Measurements from ENCODE around the gene PRKCZ. TPM values are rescaled to one million over a fixed set of nuclear protein-coding genes. Genes with fewer than 3 reads are reported as not detected.

The PRKCZ gene
- total RNA-seq, 1 donor from 2014 or later: 2.3 TPM

DNA sequence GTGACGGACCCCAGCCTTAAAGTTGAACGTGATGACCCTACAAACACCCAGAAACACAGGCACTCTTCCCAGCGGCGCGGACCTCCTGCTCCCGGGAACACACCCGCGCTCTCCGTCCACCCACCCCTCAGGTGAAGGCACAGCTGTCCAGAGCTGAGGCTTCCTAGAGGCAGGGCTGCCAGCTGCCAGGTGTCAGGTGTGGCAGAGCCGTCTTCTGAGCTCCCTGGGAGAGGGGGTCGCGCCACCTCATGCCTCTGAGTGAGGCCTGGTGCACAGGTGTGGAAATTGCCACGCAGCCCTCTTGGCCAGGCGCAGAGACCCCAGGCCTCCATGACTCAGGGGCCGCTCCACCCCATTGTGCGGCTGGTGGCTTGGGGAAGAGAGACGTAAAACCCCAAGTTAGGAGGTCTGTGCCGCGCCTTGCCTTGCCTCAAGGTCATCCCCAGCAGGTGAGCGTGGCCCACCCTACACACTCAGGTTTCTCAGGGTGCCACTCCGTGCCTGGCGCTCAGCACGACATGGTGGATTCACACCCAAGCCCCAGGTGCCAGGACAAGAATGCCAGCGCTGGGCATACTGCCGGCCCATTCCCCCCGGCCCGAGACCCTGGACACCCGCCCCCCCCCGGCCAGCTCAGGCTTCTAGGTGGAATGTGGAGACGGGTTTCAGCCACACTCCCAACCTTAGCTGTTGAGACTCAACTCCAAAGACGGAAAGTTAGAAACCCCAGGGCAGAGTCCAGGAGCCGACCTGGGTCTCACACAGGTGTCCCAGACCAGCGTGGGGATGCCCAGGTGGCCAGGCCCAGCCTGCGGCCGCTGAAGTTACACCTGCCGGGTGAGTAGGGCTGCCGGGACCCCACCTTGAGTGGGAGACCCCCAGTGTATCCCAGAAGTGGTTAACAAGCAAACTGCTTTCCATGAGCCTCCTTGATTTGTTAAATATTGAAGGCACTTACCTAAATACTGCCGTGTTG lies 136.0 kb downstream of the PRKCZ start:
- DNase-seq (ENCODE audit: extremely low read depth, low read depth, low spot score): no peak

GRCh38 chr1:2186901-2187300 lies 136.7 kb downstream of the PRKCZ start:
- DNase-seq (ENCODE audit: extremely low read depth, low read depth, low spot score): no peak

DNA sequence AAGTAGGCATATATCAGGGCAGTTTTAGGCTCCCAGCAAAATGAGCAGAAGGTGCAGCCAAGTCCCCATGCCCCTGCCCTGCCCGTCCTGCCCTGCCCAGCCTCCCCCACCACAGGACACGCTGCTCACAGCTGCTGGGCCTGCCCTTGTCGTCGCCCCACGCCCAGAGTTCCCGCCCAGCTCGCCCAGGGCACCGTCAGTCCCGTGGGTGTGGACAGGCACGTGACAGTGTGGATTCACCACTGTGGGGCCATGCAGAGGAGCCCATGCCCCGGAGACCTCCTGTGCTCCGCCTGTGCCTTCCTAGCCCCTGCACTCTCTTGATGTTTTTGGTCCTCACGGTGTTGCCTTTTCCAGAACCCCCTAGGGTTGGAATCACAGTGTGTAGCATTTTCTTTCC lies 137.4 kb downstream of the PRKCZ start:
- DNase-seq (ENCODE audit: extremely low read depth, low read depth, low spot score): no peak

GRCh38 chr1:2188336-2188735 lies 138.1 kb downstream of the PRKCZ start:
- no peak for DNase-seq (ENCODE audit: extremely low read depth, low read depth, low spot score)

- peak; percentile 57 for DNase-seq (ENCODE audit: extremely low read depth, low read depth, low spot score)
Observed at GRCh38 chr1:2189459-2190425, 139.5 kb downstream of the PRKCZ start.

DNA sequence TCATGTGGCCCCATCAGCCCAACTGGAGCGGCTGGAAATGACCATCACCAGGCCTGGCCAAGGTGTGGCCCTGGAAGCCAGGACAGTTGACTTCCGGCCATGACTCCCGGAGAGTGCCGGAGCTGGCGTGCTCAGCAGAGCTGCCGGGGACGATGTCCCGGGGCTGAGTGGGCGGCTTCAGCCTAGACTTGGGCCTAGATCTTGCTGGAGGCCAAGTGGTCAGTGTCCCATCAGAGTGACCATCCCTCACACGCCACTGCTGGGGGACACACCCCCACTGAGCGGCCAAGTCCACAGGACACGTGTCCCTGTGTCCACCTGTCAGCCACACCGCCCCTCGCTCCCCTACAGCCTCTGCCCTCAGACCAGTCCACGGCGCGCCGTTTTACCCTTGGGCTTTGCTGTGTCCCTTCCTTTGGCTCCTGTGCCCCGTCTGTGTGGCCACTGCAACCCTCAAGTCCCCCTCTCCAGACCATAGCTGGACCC lies 140.3 kb downstream of the PRKCZ start:
- no peak for DNase-seq (ENCODE audit: extremely low read depth, low read depth, low spot score)

DNA sequence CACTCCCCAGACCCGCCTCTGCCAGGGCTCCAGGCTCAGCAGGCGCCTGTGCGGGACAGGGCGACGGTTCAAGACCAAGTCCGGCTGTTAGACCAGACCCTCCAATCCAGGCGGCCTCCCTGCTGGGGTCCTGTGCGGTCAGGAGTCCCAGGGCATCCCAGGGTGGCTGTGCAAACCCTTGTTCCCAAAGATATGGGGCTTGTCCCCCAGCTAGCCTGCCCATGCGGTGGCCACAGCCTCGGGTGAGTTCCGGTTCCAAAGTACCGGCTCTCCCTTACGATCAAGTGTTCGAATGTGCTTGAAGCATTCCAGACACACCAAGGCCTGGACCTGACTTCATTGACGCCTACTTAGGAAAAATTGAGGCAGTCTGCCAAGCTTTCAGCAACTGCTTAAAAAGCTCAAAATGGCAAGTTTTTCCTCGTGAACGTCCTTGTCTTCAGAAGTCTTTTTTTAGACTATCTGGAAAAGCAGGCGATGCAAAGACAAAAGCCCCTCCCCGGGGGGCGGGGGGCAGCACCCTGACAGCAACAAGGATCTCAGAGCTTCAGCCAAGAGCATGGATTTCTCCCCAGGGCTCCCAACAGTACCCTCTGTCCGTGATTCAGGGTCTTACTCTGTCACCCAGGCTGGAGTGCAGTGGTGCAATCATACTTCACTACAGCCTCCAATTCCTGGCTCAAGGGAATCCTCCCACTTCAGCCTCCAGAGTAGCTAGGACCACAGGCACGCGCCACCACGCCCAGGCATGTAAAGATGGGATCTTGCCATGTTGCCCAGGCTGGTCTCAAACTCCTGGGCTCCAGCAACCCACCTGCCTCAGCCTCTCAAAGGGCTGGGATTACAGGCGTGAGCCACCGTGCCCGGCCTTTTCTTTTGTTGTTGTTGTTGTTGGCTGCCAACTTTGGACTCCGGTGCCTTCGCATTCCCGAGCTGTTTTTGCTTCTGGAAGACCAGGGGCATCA lies 142.1 kb downstream of the PRKCZ start:
- no peak for DNase-seq (ENCODE audit: extremely low read depth, low read depth, low spot score)

GRCh38 chr1:2193514-2194281 lies 143.5 kb downstream of the PRKCZ start:
- DNase-seq (ENCODE audit: extremely low read depth, low read depth, low spot score): no peak

GRCh38 chr1:2194319-2194897 lies 144.2 kb downstream of the PRKCZ start, which contains the start of gene FAAP20:
Gene FAAP20, minus strand, starts transcription at chr1:2194772. Its CDS starts 23 bp downstream, at chr1:2194749.
- DNase-seq (ENCODE audit: extremely low read depth, low read depth, low spot score): no peak

- DNase-seq (ENCODE audit: extremely low read depth, low read depth, low spot score): no peak
Observed at GRCh38 chr1:2194898-2195673, 144.9 kb downstream of the PRKCZ start.

- no peak for DNase-seq (ENCODE audit: extremely low read depth, low read depth, low spot score)
Observed at GRCh38 chr1:2195785-2196184, 145.6 kb downstream of the PRKCZ start.

DNA sequence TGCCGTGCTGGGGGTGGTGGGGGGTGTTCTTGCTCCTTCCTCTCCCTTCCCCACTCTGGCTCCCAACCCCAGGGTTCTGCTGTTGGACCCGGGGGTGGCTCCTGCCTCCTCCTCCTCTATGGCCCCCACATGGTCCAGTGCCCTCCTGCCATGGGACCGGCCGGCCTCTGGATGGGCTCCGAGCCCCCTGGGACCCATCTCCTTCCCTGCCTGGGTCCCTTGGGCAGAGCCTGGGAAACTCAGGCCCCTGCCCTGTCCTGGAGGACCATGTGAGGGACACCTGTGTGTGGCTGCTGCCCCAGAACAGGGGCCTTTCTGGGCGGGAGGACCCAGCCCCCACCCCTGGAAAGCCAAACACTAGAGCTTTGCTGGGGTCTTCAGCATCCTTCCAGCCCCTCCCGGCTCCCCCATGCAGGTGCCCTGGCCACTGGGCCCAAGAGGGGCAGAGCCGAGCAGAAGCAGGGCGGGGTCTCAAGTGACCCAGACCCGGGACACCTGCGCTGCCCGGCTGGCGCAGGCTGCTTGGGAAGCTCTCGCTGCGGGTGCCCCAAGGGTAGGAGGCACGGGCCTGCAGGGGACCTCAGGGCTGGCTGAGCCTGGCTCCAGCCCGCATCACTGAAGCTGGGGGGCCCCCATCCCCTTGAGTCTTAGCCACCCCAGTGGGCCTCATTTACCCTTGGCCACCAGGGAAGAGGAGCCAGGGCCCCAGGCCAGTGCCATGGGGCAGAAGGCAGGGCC lies 146.9 kb downstream of the PRKCZ start:
- DNase-seq (ENCODE audit: extremely low read depth, low read depth, low spot score): no peak

DNA sequence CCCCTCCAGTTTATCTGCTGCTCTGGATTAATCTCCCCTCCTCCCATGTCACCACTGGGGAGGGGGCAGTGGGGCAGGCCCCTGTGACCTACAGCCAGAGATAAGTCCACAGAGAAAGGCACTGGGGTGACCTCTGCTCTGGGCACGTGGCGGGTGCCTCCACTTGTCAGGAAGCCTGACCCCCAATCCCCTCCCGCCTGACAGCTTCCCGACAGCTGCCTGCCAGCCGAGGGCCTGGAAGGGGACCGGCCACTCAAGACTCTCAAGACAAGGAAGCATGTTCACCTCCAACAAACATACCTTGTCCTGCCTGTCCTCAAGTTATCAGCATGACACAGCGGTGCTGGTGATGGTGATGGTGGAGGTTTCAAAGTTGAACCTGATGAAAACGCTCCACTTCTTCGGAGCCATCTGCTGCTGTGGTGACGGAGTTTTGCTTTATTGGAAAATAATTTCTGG lies 147.5 kb downstream of the PRKCZ start:
- DNase-seq (ENCODE audit: extremely low read depth, low read depth, low spot score): no peak

- no peak for DNase-seq (ENCODE audit: extremely low read depth, low read depth, low spot score)
Observed at GRCh38 chr1:2198571-2198970, 148.4 kb downstream of the PRKCZ start.

DNA sequence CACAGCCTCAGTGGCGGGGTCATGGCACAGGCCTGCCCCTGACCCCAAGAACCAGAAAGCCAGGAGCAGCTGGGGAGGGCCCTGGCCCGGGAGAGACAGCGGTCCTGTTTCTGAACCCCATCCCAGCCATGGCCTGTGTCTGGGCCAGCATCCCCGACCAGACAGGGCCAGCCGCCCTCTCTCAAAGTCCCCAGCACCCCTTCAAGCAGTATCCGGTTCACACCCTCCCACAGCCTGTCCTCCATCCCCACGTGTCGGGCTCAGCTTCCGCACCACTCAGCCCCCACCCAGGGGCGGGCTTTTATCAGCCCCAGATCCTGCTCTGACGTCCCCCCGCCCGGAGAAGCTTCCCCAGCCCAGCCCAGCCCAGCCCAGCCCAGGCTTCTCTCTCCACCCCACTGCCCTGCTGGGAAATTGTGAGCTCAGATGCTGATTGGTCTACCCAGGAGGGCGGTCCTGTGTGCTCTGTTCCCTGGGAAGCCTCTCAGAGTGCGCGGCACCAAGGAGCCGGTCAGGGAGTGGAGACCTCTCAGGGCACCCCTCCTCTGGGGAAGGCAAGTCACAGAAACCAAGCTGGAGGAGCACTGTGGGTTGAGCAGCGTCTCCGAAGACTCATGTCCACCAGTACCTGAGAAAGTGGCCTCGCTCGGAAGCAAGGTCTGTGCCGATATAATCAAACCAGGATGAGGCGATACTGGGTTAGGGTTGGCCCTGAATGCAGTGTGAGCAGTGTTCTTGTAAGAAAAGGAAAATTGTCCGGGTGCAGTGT lies 149.0 kb downstream of the PRKCZ start:
- DNase-seq (ENCODE audit: extremely low read depth, low read depth, low spot score): no peak

GRCh38 chr1:2200308-2200943 lies 150.2 kb downstream of the PRKCZ start:
- no peak for DNase-seq (ENCODE audit: extremely low read depth, low read depth, low spot score)

Data from glomerular endothelial cell (primary cell).